ENCODE results near the gene TULP4.

DNA sequence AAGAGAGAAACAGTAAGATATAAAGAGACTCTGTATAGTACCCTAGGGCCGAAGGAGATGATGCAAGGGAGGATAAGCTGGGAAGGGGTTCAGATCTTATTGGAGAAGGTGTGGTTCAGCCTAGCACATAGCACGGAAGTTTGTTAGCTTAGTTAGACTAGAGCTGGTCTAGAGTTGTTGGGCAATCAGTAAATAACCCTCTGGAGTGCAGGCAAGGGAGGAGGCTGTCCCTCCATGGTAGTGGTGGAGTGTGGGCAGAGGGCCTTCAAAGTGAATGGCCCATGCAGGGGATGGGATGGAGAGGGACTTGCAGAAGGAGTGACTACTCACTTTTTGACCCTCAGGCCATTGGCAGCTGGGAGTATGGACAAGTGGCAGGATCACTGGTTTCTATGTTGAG is 20.0 kb downstream of the TULP4 start:
- TF ChIP-seq, protein P1, sequence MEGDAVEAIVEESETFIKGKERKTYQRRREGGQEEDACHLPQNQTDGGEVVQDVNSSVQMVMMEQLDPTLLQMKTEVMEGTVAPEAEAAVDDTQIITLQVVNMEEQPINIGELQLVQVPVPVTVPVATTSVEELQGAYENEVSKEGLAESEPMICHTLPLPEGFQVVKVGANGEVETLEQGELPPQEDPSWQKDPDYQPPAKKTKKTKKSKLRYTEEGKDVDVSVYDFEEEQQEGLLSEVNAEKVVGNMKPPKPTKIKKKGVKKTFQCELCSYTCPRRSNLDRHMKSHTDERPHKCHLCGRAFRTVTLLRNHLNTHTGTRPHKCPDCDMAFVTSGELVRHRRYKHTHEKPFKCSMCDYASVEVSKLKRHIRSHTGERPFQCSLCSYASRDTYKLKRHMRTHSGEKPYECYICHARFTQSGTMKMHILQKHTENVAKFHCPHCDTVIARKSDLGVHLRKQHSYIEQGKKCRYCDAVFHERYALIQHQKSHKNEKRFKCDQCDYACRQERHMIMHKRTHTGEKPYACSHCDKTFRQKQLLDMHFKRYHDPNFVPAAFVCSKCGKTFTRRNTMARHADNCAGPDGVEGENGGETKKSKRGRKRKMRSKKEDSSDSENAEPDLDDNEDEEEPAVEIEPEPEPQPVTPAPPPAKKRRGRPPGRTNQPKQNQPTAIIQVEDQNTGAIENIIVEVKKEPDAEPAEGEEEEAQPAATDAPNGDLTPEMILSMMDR (conservative IDR thresholded peaks at IDR 0.05; ENCODE audit: low read length), result no peak
- TF ChIP-seq EZH2phosphoT487 (IDR thresholded peaks at IDR 0.05; ENCODE audit: borderline replicate concordance), result no peak

Measured in Loucy (cell line).